HepG2 (cell line): ENCODE data around the gene ISG20. TPM values are rescaled to one million over a fixed set of nuclear protein-coding genes. Genes with fewer than 3 reads are reported as not detected.

Experiments
- ATAC-seq: fragments of 200-7000 bp; cut with Tn5 transposase; 3 replicates; pipeline ENCODE4 v1.9.1; 2020; ENCODE audit warnings: mild to moderate bottlenecking, moderate library complexity
- BruUV-seq: library from RNA; stranded (reverse); fragments of 400-500 nt; replicated peaks from 2 replicates; lab custom pipeline; 2021; lab: Mats Ljungman, UMichigan
- CTCF ChIA-PET: fragments of 300-600 bp; formaldehyde crosslinking; extraction: SDS; loops from one replicate; lab custom pipeline; 2021; ENCODE audit warnings: low total read pairs, inconsistent platforms, low intra/inter-chr PET ratio; lab: Yijun Ruan, JAX
- POLR2A ChIA-PET: fragments of 350-600 bp; sonication (Branson Sonifier 250); formaldehyde crosslinking; loops from one replicate; lab custom pipeline; 2020; ENCODE audit warnings: antibody characterized with exemption, inconsistent platforms; lab: Yijun Ruan, JAX
- DNase-seq: peaks from one replicate; pipeline ENCODE4 v3.0.0-alpha.2; 2015; ENCODE audit warnings: low spot score
- FAIRE-seq: peaks from 3 replicates; lab custom pipeline; 2011; peaks lifted over from hg19 to GRCh38; lab: Jason Lieb, UNC
- H2AFZ ChIP-seq: one replicate; pipeline ENCODE4 v1.6.1; 2011; ENCODE audit warnings: low read length, inconsistent platforms
- H3K27ac ChIP-seq: fragments of 300-600 bp; 3 replicates; pipeline ENCODE4 v1.8.0; 2011; ENCODE audit warnings: mixed run types, mild to moderate bottlenecking, mixed read lengths, low read length, inconsistent platforms; ENCODE audit not compliant: insufficient read depth; ENCODE audit errors: extremely low read length
- H3K27me3 ChIP-seq, 2 experiments: fragments of 200-600 bp in 1 of 2; 2 replicates in 1 of 2; 3 replicates in 1 of 2; pipeline versions ENCODE4 v1.6.0 to v1.8.0; 2011; ENCODE audit warnings: low read length in 2 of 2, mild to moderate bottlenecking in 2 of 2, moderate library complexity in 2 of 2, inconsistent platforms in 1 of 2; ENCODE audit not compliant: insufficient read depth in 2 of 2, control insufficient read depth in 1 of 2
- H3K36me3 ChIP-seq, 2 experiments: fragments of 200-600 bp in 1 of 2; replicated peaks in 1 of 2; 2 replicates in 1 of 2; 3 replicates in 1 of 2; pipeline versions ENCODE4 v1.5.1 to v1.8.0; 2011; ENCODE audit warnings: low read length in 2 of 2, inconsistent platforms in 1 of 2; ENCODE audit not compliant: insufficient read depth in 2 of 2, control insufficient read depth in 1 of 2
- H3K4me1 ChIP-seq: 2 replicates; pipeline ENCODE4 v1.5.1; 2012; ENCODE audit warnings: low read length, inconsistent platforms; ENCODE audit not compliant: insufficient read depth
- H3K4me2 ChIP-seq: 2 replicates; pipeline ENCODE4 v1.6.0; 2011; ENCODE audit warnings: low read depth, low read length, inconsistent platforms
- H3K4me3 ChIP-seq, 3 experiments: fragments of 200-600 bp in 1 of 3; sonication (generic), shearing (Covaris generic) in 1 of 3; replicated peaks in 1 of 3; 2 replicates each; pipeline ENCODE4 v1.5.1; 2011 to 2016; ENCODE audit warnings: low read length in 3 of 3, inconsistent platforms in 2 of 3, low read depth in 2 of 3, mild to moderate bottlenecking in 2 of 3, control low read depth in 1 of 3, mixed read lengths in 1 of 3; ENCODE audit not compliant: insufficient read depth in 1 of 3
- H3K79me2 ChIP-seq: one replicate; pipeline ENCODE4 v1.6.1; 2011; ENCODE audit warnings: low read length, inconsistent platforms; ENCODE audit not compliant: insufficient read depth
- H3K9ac ChIP-seq: 2 replicates; pipeline ENCODE4 v1.6.0; 2011; ENCODE audit warnings: mild to moderate bottlenecking, low read depth, low read length, inconsistent platforms; ENCODE audit not compliant: insufficient read depth
- H3K9me3 ChIP-seq: 2 replicates; pipeline ENCODE4 v1.5.1; 2012; ENCODE audit warnings: mild to moderate bottlenecking, low read length
- H4K20me1 ChIP-seq: 2 replicates; pipeline ENCODE4 v1.6.0; 2011; ENCODE audit warnings: inconsistent platforms, mild to moderate bottlenecking, low read length, moderate library complexity; ENCODE audit not compliant: insufficient read depth
- HNRNPLL ChIP-seq: fragments of 200-400 bp; formaldehyde crosslinking; IDR thresholded peaks from 2 replicates; pipeline ENCODE4 v1.6.1; 2017; ENCODE audit warnings: mild to moderate bottlenecking, low read depth, low read length; ENCODE audit not compliant: poor library complexity, severe bottlenecking
- HNRNPUL1 ChIP-seq: fragments of 200-400 bp; formaldehyde crosslinking; IDR thresholded peaks from 2 replicates; pipeline ENCODE4 v1.6.1; 2017; ENCODE audit warnings: low read depth, mild to moderate bottlenecking, low read length, moderate library complexity
- NCOA1 ChIP-seq: sonication (generic); formaldehyde crosslinking; IDR thresholded peaks from 2 replicates; pipeline ENCODE4 v1.9.0; 2021; ENCODE audit warnings: missing genetic modification reagents
- NFE2L2 ChIP-seq: fragments of 150-350 bp; IDR thresholded peaks from 2 replicates; pipeline ENCODE4 v1.6.1; 2014; ENCODE audit warnings: low read length
- PBX3 ChIP-seq: sonication (generic); formaldehyde crosslinking; IDR thresholded peaks from 2 replicates; pipeline ENCODE4 v1.8.1; 2023; ENCODE audit warnings: missing genetic modification reagents, inconsistent platforms, borderline replicate concordance
- SMYD3 ChIP-seq: sonication (generic); formaldehyde crosslinking; IDR thresholded peaks from 2 replicates; pipeline ENCODE4 v1.8.1; 2023; ENCODE audit warnings: mild to moderate bottlenecking, missing genetic modification reagents
- SYNCRIP ChIP-seq: fragments of 200-400 bp; formaldehyde crosslinking; IDR thresholded peaks from 2 replicates; pipeline ENCODE4 v1.6.1; 2018; ENCODE audit warnings: mild to moderate bottlenecking, low read depth, low read length; ENCODE audit not compliant: insufficient read depth
- TSC22D2 ChIP-seq: sonication (generic); formaldehyde crosslinking; IDR thresholded peaks from 2 replicates; pipeline ENCODE4 v1.5.1; 2020; ENCODE audit warnings: missing genetic modification reagents, mild to moderate bottlenecking, borderline replicate concordance
- XRCC5 ChIP-seq: fragments of 200-400 bp; formaldehyde crosslinking; optimal IDR thresholded peaks from 2 replicates; pipeline ENCODE3; 2017; ENCODE audit warnings: mild to moderate bottlenecking, low read length
- ZFP91 ChIP-seq: sonication (generic); formaldehyde crosslinking; IDR thresholded peaks from 2 replicates; pipeline ENCODE4 v1.9.0; 2022; ENCODE audit warnings: missing genetic modification reagents, mild to moderate bottlenecking, borderline replicate concordance
- ZNF468 ChIP-seq: sonication (generic); formaldehyde crosslinking; IDR thresholded peaks from 2 replicates; pipeline ENCODE4 v1.8.0; 2022; ENCODE audit warnings: mild to moderate bottlenecking, moderate library complexity, missing genetic modification reagents
- ZNF619 ChIP-seq: sonication (generic); formaldehyde crosslinking; IDR thresholded peaks from 2 replicates; pipeline ENCODE4 v1.4.0; 2020; ENCODE audit warnings: mild to moderate bottlenecking, missing genetic modification reagents
- WGBS: methylation state at CpG from one replicate; pipeline ENCODE4 v1.1.6; 2017; ENCODE audit warnings: low lambda C conversion rate; 5-methylcytosine and 5-hydroxymethylcytosine counted together
- in situ Hi-C: cut with HindIII; loops from 2 replicates; pipeline ENCODE4 v1.10.0; 2017; ENCODE audit warnings: low pct_unique_long_range_greater_than_20kb; ENCODE audit not compliant: extremely low pct_ligation_motif_present
- intact Hi-C: fragments of 100-400 bp; cut with micrococcal nuclease; formaldehyde crosslinking; loops from one replicate; pipeline ENCODE4 v1.10.0; 2022; ENCODE audit not compliant: unreplicated experiment
- polyA plus RNA-seq, 8 experiments: library from polyadenylated mRNA; depleted of rRNA in 3 of 8; stranded (reverse) in 7 of 8; unstranded in 1 of 8; fragments of >200 nt; fragmentation: Illumina TruSeq in 4 of 8; extraction: Trizol in 4 of 8; gene quantifications; 2 replicates each; pipeline versions ENCODE4 v1.2.1 to v1.2.3, GENCODE V29; 2011 to 2016; ENCODE audit warnings: low read depth in 4 of 8, missing spikeins in 1 of 8, mixed read lengths in 1 of 8; ENCODE audit not compliant: insufficient read depth in 1 of 8
- total RNA-seq, 5 experiments: library from RNA; depleted of rRNA; stranded (reverse); fragments of >200 nt; fragmentation: Illumina TruSeq; extraction: Trizol; gene quantifications; 2 replicates each; pipeline ENCODE4 v1.2.3, GENCODE V29; 2016; ENCODE audit warnings: low read depth in 1 of 5

Gene ISG20
- total and polyA plus RNA-seq, 2 of the 13 experiments (the other 11 are each of a cell fraction or from before 2014, with no cell fraction given) = 6.3 to 31.5 TPM

GRCh38 chr15:88657326-88658069 lies 18.7 kb downstream of the ISG20 start (continued):
- TF ChIP-seq ZFP91 (CRISPR knock-in tag) (peak; percentile 15; the same call in 1 of the 2 replicates), XRCC5 (peak; percentile 43), ZNF468 (CRISPR knock-in tag) (no peak)

GRCh38 chr15:88658070-88658965 lies 19.5 kb downstream of the ISG20 start:
- FAIRE-seq = no peak
- Histone ChIP-seq H3K36me3 (no peaks in the 10 kb centered on the region), H3K9ac (no peak overlapping the region), H3K9me3 (no peaks in the 10 kb centered on the region), H3K4me1 (no peaks in the 10 kb centered on the region), H2AFZ (no peak overlapping the region), H3K79me2 (no peaks in the 10 kb centered on the region), H3K4me3 (no peak overlapping the region), H4K20me1 (0 out of 2 replicates have a peak, but pooled peaks cover 2% of the 10 kb centered on the region), H3K27me3 (peaks cover 2 to 13% of the 10 kb centered on the region in 2 experiments; a peak in 4 of 5 replicates), H3K27ac (no peak overlapping the region), H3K4me2 (no peak overlapping the region)
- no peak for DNase-seq
- ChIA-PET POLR2A (no interaction called here), CTCF (interaction anchor here (1.1 to 1.5 kb wide), 2 partner anchors 43 to 176 kb away, joined by 6 to 10 read pairs; no protein-coding TSS in a partner anchor)
- TF ChIP-seq PBX3 (CRISPR knock-in tag) = no peak
- TF ChIP-seq NCOA1 = no peak
- TF ChIP-seq NFE2L2 = no peak
- TF ChIP-seq SYNCRIP = no peak
- TF ChIP-seq ZNF619 (CRISPR knock-in tag) = no peak
- TF ChIP-seq TSC22D2 = no peak
- no peak for TF ChIP-seq HNRNPUL1
- no peak for TF ChIP-seq SMYD3 (CRISPR knock-in tag)
- no peak for TF ChIP-seq HNRNPLL
- no TSS peak for BruUV-seq
- intact Hi-C loops (no loop called here), in situ Hi-C loops (no loop called here)
- 40% methylated on average over 13 of the region's 13 CpGs for WGBS
- peak; percentile 19; the same call in 1 of the 3 replicates for ATAC-seq
